Skeletal muscle satellite cell (primary cell): Measurements from ENCODE around the gene CHAC2.
"Not testable (repeated sequence)": the region's sequence is repeated elsewhere in the genome, so short reads cannot be mapped to it uniquely, and the experiment has no call there.

Experiments
- H3K27me3 ChIP-seq: 2 replicates; pipeline ENCODE4 v1.7.0; 2013; ENCODE audit warnings: low read length; ENCODE audit not compliant: control insufficient read depth, insufficient read depth
- H3K36me3 ChIP-seq: 2 replicates; pipeline ENCODE4 v1.7.0; 2013; ENCODE audit warnings: mild to moderate bottlenecking, control low read depth, low read length; ENCODE audit not compliant: insufficient read depth
- H3K4me1 ChIP-seq: 2 replicates; pipeline ENCODE4 v1.7.0; 2013; ENCODE audit warnings: low read length; ENCODE audit not compliant: control insufficient read depth, insufficient read depth
- H3K4me2 ChIP-seq: 2 replicates; pipeline ENCODE4 v1.7.0; 2013; ENCODE audit warnings: mild to moderate bottlenecking, low read length
- H3K4me3 ChIP-seq: 2 replicates; pipeline ENCODE4 v1.7.0; 2013; ENCODE audit warnings: low read length
- H3K9ac ChIP-seq: 2 replicates; pipeline ENCODE4 v1.7.0; 2013; ENCODE audit warnings: mild to moderate bottlenecking, low read depth, low read length, moderate library complexity
- H3K9me3 ChIP-seq: replicated peaks from 2 replicates; pipeline ENCODE4 v1.7.0; 2013; ENCODE audit warnings: mild to moderate bottlenecking, control low read depth, low read length

Gene CHAC2

GRCh38 chr2:53751728-53752127, 15.9 kb upstream of the CHAC2 start:
- H3K4me2 ChIP-seq = peak overlapping the region; percentile 24
- no peak overlapping the region for H3K9ac ChIP-seq
- H3K9me3 ChIP-seq = no peaks in the 10 kb centered on the region
- peaks cover 14% of the 10 kb centered on the region for H3K4me1 ChIP-seq
- peaks cover 3% of the 10 kb centered on the region for H3K36me3 ChIP-seq
- no peak overlapping the region for H3K4me3 ChIP-seq
- H3K27me3 ChIP-seq = no peaks in the 10 kb centered on the region

- Histone ChIP-seq H3K9ac (no peak overlapping the region), H3K4me1 (peaks cover 14% of the 10 kb centered on the region), H3K27me3 (no peaks in the 10 kb centered on the region), H3K4me2 (no peak overlapping the region), H3K36me3 (peaks cover 3% of the 10 kb centered on the region), H3K9me3 (no peaks in the 10 kb centered on the region), H3K4me3 (no peak overlapping the region)
Measured at GRCh38 chr2:53752385-53752784, 15.2 kb upstream of the CHAC2 start.

- Histone ChIP-seq H3K9me3 (no peaks in the 10 kb centered on the region), H3K4me2 (no peak overlapping the region), H3K4me3 (no peak overlapping the region), H3K27me3 (no peaks in the 10 kb centered on the region), H3K4me1 (peaks cover 14% of the 10 kb centered on the region), H3K36me3 (peaks cover 3% of the 10 kb centered on the region), H3K9ac (no peak overlapping the region)
Measured at GRCh38 chr2:53753041-53753440, 14.6 kb upstream of the CHAC2 start.

GRCh38 chr2:53755121-53755520, 12.5 kb upstream of the CHAC2 start:
- Histone ChIP-seq H3K4me2 (no peak overlapping the region), H3K36me3 (peaks cover 3% of the 10 kb centered on the region), H3K9me3 (no peaks in the 10 kb centered on the region), H3K4me1 (peaks cover 14% of the 10 kb centered on the region), H3K4me3 (no peak overlapping the region), H3K9ac (no peak overlapping the region), H3K27me3 (no peaks in the 10 kb centered on the region)

- Histone ChIP-seq H3K9ac (no peak overlapping the region), H3K27me3 (no peaks in the 10 kb centered on the region), H3K36me3 (peaks cover 3% of the 10 kb centered on the region)
Measured at GRCh38 chr2:53756644-53757043, 11.0 kb upstream of the CHAC2 start.

GRCh38 chr2:53757206-53757605, 10.4 kb upstream of the CHAC2 start:
- H3K4me1 ChIP-seq, H3K36me3 ChIP-seq, H3K9me3 ChIP-seq, H3K27me3 ChIP-seq, H3K4me3 ChIP-seq, H3K9ac ChIP-seq, H3K4me2 ChIP-seq: not testable (repeated sequence)

More at GRCh38 chr2:53756644-53757043, 11.0 kb upstream of the CHAC2 start:
- Histone ChIP-seq H3K4me1 (peaks cover 9% of the 10 kb centered on the region), H3K9me3 (no peaks in the 10 kb centered on the region), H3K4me2 (no peak overlapping the region), H3K4me3 (no peak overlapping the region)

- Histone ChIP-seq H3K27me3 (no peaks in the 10 kb centered on the region), H3K36me3 (peaks cover 7% of the 10 kb centered on the region), H3K9me3 (no peaks in the 10 kb centered on the region), H3K4me1 (peaks cover 8% of the 10 kb centered on the region), H3K9ac (no peak overlapping the region), H3K4me2 (no peak overlapping the region), H3K4me3 (no peak overlapping the region)
Measured at GRCh38 chr2:53765767-53766166, 1.8 kb upstream of the CHAC2 start.

GRCh38 chr2:53768242-53768542, 588 bp downstream of the CHAC2 start:
- Histone ChIP-seq H3K36me3 (peaks cover 3% of the 10 kb centered on the region), H3K4me2 (peak overlapping the region; percentile 83), H3K9me3 (no peaks in the 10 kb centered on the region), H3K9ac (peak overlapping the region; percentile 80), H3K27me3 (no peaks in the 10 kb centered on the region), H3K4me1 (peaks cover 8% of the 10 kb centered on the region), H3K4me3 (peak overlapping the region; percentile 90)

- peaks cover 8% of the 10 kb centered on the region for H3K4me1 ChIP-seq
- no peak overlapping the region for H3K9ac ChIP-seq
- no peaks in the 10 kb centered on the region for H3K27me3 ChIP-seq
- no peak overlapping the region for H3K4me2 ChIP-seq
- no peaks in the 10 kb centered on the region for H3K9me3 ChIP-seq
- H3K4me3 ChIP-seq = no peak overlapping the region
- no peaks in the 10 kb centered on the region for H3K36me3 ChIP-seq
Measured at GRCh38 chr2:53769318-53769945, 1.8 kb downstream of the CHAC2 start.

- no peak overlapping the region for H3K4me2 ChIP-seq
- no peak overlapping the region for H3K4me3 ChIP-seq
- H3K36me3 ChIP-seq = no peaks in the 10 kb centered on the region
- H3K27me3 ChIP-seq = no peaks in the 10 kb centered on the region
- H3K9me3 ChIP-seq = no peaks in the 10 kb centered on the region
- H3K4me1 ChIP-seq = peaks cover 8% of the 10 kb centered on the region
- H3K9ac ChIP-seq = no peak overlapping the region
Measured at GRCh38 chr2:53770264-53770663, 2.7 kb downstream of the CHAC2 start.

- Histone ChIP-seq H3K36me3 (peaks cover 5% of the 10 kb centered on the region), H3K4me3 (no peak overlapping the region), H3K4me1 (no peaks in the 10 kb centered on the region), H3K27me3 (no peaks in the 10 kb centered on the region), H3K9me3 (no peaks in the 10 kb centered on the region), H3K9ac (no peak overlapping the region), H3K4me2 (no peak overlapping the region)
Measured at GRCh38 chr2:53777134-53777533, 9.5 kb downstream of the CHAC2 start.

GRCh38 chr2:53778536-53779162, 11.0 kb downstream of the CHAC2 start:
- Histone ChIP-seq H3K4me1 (no peaks in the 10 kb centered on the region), H3K4me3 (no peak overlapping the region), H3K27me3 (no peaks in the 10 kb centered on the region), H3K36me3 (peaks cover 5% of the 10 kb centered on the region), H3K9me3 (no peaks in the 10 kb centered on the region), H3K9ac (no peak overlapping the region), H3K4me2 (no peak overlapping the region)
